H1 (cell line): ENCODE results near the gene LYPD6. TPM values are rescaled to one million over a fixed set of nuclear protein-coding genes. Genes with fewer than 3 reads are reported as not detected.

Source experiments
- CTCF ChIA-PET: fragments of 300-600 bp; sonication (Branson Sonifier 250); formaldehyde crosslinking; loops from one replicate; lab custom pipeline; 2021; ENCODE audit not compliant: partially characterized antibody; lab: Charles Lee
- POLR2A ChIA-PET: fragments of 300-600 bp; sonication (Branson Sonifier 250); formaldehyde crosslinking; loops from one replicate; lab custom pipeline; 2021; ENCODE audit warnings: inconsistent platforms; ENCODE audit not compliant: partially characterized antibody; lab: Charles Lee
- DNase-seq, 2 experiments: peaks; one replicate each; pipeline versions ENCODE4 v3.0.0 to v3.0.0-alpha.2; 2010 to 2022; ENCODE audit warnings: low spot score in 2 of 2, low read depth in 1 of 2, mixed read lengths in 1 of 2
- FAIRE-seq: peaks from 2 replicates; lab custom pipeline; 2011; peaks lifted over from hg19 to GRCh38; lab: Jason Lieb, UNC
- H2AFZ ChIP-seq: 2 replicates; pipeline ENCODE4 v1.8.1; 2012; ENCODE audit warnings: low read length, inconsistent platforms
- H2AK5ac ChIP-seq: 2 replicates; pipeline ENCODE4 v1.6.1; 2013; ENCODE audit warnings: low read depth, low read length
- H2BK120ac ChIP-seq: replicated peaks from 2 replicates; pipeline ENCODE3; 2013; ENCODE audit warnings: low read depth, low read length, inconsistent platforms
- H2BK12ac ChIP-seq: 2 replicates; pipeline ENCODE4 v1.6.1; 2013; ENCODE audit warnings: low read depth, low read length
- H2BK15ac ChIP-seq: 2 replicates; pipeline ENCODE4 v1.6.1; 2013; ENCODE audit warnings: low read length
- H2BK20ac ChIP-seq: 2 replicates; pipeline ENCODE4 v1.6.1; 2013; ENCODE audit warnings: low read length
- H2BK5ac ChIP-seq: 2 replicates; pipeline ENCODE4 v1.6.1; 2013; ENCODE audit warnings: low read depth, low read length
- H3K14ac ChIP-seq: 2 replicates; pipeline ENCODE4 v1.6.1; 2013; ENCODE audit warnings: inconsistent platforms; ENCODE audit not compliant: insufficient read length
- H3K18ac ChIP-seq: 2 replicates; pipeline ENCODE4 v1.6.1; 2013; ENCODE audit warnings: low read length; ENCODE audit errors: extremely low read depth
- H3K23ac ChIP-seq: 2 replicates; pipeline ENCODE4 v1.6.1; 2013; ENCODE audit warnings: inconsistent platforms; ENCODE audit not compliant: insufficient read length
- H3K23me2 ChIP-seq: 2 replicates; pipeline ENCODE4 v1.6.1; 2013; ENCODE audit warnings: low read depth, low read length
- H3K27ac ChIP-seq: 2 replicates; pipeline ENCODE4 v1.6.1; 2011; ENCODE audit warnings: low read depth, low read length, inconsistent platforms
- H3K27me3 ChIP-seq, 4 experiments: replicated peaks in 1 of 4; 1 replicate in 1 of 4; 2 replicates in 3 of 4; pipeline versions ENCODE4 v1.6.1 to v1.8.1; 2011 to 2013; ENCODE audit warnings: low read length in 3 of 4, mild to moderate bottlenecking in 3 of 4, inconsistent platforms in 2 of 4, mixed read lengths in 2 of 4, moderate library complexity in 1 of 4; ENCODE audit not compliant: control insufficient read depth in 3 of 4, insufficient read depth in 3 of 4; ENCODE audit errors: extremely low read depth in 1 of 4
- H3K36me3 ChIP-seq, 4 experiments: 2 replicates each; pipeline versions ENCODE4 v1.6.1 to v1.8.1; 2011 to 2013; ENCODE audit warnings: mild to moderate bottlenecking in 4 of 4, low read length in 3 of 4, moderate library complexity in 2 of 4, control low read depth in 1 of 4, inconsistent platforms in 1 of 4; ENCODE audit not compliant: insufficient read depth in 4 of 4, control insufficient read depth in 2 of 4
- H3K4ac ChIP-seq: replicated peaks from 2 replicates; pipeline ENCODE3; 2013; ENCODE audit warnings: low read length, low read depth, mixed read lengths, inconsistent platforms; ENCODE audit not compliant: insufficient read length
- H3K4me1 ChIP-seq, 4 experiments: replicated peaks in 1 of 4; 1 replicate in 1 of 4; 2 replicates in 3 of 4; pipeline versions ENCODE4 v1.6.1 to v1.8.1; 2011 to 2013; ENCODE audit warnings: low read length in 3 of 4, inconsistent platforms in 2 of 4, mixed read lengths in 1 of 4; ENCODE audit not compliant: insufficient read depth in 4 of 4, control insufficient read depth in 3 of 4
- H3K4me2 ChIP-seq, 2 experiments: 2 replicates each; pipeline versions ENCODE4 v1.6.1 to v1.8.1; 2011 to 2013; ENCODE audit warnings: low read depth in 2 of 2, low read length in 2 of 2, control low read depth in 1 of 2, inconsistent platforms in 1 of 2, mild to moderate bottlenecking in 1 of 2; ENCODE audit not compliant: insufficient read depth in 1 of 2
- H3K4me3 ChIP-seq, 4 experiments: fragments of 200-600, 300-600 bp in 1 of 4; sonication (generic), shearing (Covaris generic), sonication (Bioruptor Twin) in 1 of 4; 2 replicates each; pipeline versions ENCODE4 v1.5.1 to v1.8.1; 2011 to 2016; ENCODE audit warnings: low read length in 4 of 4, low read depth in 3 of 4, control low read depth in 2 of 4, inconsistent platforms in 2 of 4, mild to moderate bottlenecking in 2 of 4, mixed read lengths in 1 of 4, moderate library complexity in 1 of 4; ENCODE audit not compliant: insufficient read depth in 2 of 4; ENCODE audit errors: extremely low read depth in 1 of 4
- H3K56ac ChIP-seq: replicated peaks from 2 replicates; pipeline ENCODE3; 2013; ENCODE audit warnings: low read depth, mild to moderate bottlenecking, mixed read lengths, low read length, inconsistent platforms; ENCODE audit not compliant: insufficient read length
- H3K79me1 ChIP-seq: 2 replicates; pipeline ENCODE4 v1.6.1; 2013; ENCODE audit warnings: low read depth, low read length, control low read depth
- H3K79me2 ChIP-seq, 2 experiments: 2 replicates each; pipeline versions ENCODE4 v1.6.1 to v1.8.1; 2012 to 2013; ENCODE audit warnings: low read length in 2 of 2, mild to moderate bottlenecking in 2 of 2, inconsistent platforms in 1 of 2; ENCODE audit not compliant: insufficient read depth in 2 of 2, control insufficient read depth in 1 of 2
- H3K9ac ChIP-seq, 4 experiments: replicated peaks in 1 of 4; 1 replicate in 1 of 4; 2 replicates in 3 of 4; pipeline versions ENCODE4 v1.6.1 to v1.8.1; 2011 to 2013; ENCODE audit warnings: low read depth in 3 of 4, low read length in 3 of 4, control low read depth in 2 of 4, mild to moderate bottlenecking in 2 of 4, moderate library complexity in 2 of 4, inconsistent platforms in 1 of 4; ENCODE audit errors: extremely low read depth in 1 of 4
- H3K9me3 ChIP-seq, 2 experiments: 2 replicates each; pipeline versions ENCODE4 v1.6.1 to v1.8.1; 2012 to 2013; ENCODE audit warnings: mild to moderate bottlenecking in 2 of 2, moderate library complexity in 2 of 2, control low read depth in 1 of 2, inconsistent platforms in 1 of 2, low read depth in 1 of 2, low read length in 1 of 2, mixed read lengths in 1 of 2; ENCODE audit not compliant: insufficient read depth in 2 of 2
- H4K20me1 ChIP-seq, 2 experiments: replicated peaks in 1 of 2; 2 replicates each; pipeline versions ENCODE3 to v1.8.1; 2011 to 2013; ENCODE audit warnings: inconsistent platforms in 2 of 2, low read length in 2 of 2, mild to moderate bottlenecking in 1 of 2; ENCODE audit not compliant: insufficient read depth in 2 of 2, control insufficient read depth in 1 of 2
- H4K5ac ChIP-seq: 2 replicates; pipeline ENCODE4 v1.6.1; 2013; ENCODE audit warnings: low read length, low read depth, mixed read lengths, inconsistent platforms; ENCODE audit not compliant: insufficient read length
- H4K8ac ChIP-seq: 2 replicates; pipeline ENCODE4 v1.8.0; 2013; ENCODE audit warnings: mild to moderate bottlenecking, moderate library complexity, low read length, inconsistent platforms; ENCODE audit not compliant: insufficient read depth; ENCODE audit errors: extremely low read depth
- H4K91ac ChIP-seq: replicated peaks from 2 replicates; pipeline ENCODE3; 2013; ENCODE audit warnings: low read length, mixed read lengths, inconsistent platforms; ENCODE audit not compliant: insufficient read length
- CHD2 ChIP-seq: IDR thresholded peaks from 2 replicates; pipeline ENCODE4 v1.6.1; 2012; ENCODE audit warnings: low read length, improper control_type of control experiment
- RXRA ChIP-seq: IDR thresholded peaks from 2 replicates; pipeline ENCODE4 v1.6.1; 2011; ENCODE audit warnings: low read depth, mild to moderate bottlenecking, low read length, moderate library complexity; ENCODE audit not compliant: insufficient read depth
- SIX5 ChIP-seq: IDR thresholded peaks from 2 replicates; pipeline ENCODE4 v1.6.1; 2011; ENCODE audit warnings: mild to moderate bottlenecking, low read depth, low read length
- TAF7 ChIP-seq: optimal IDR thresholded peaks from 2 replicates; pipeline ENCODE3; 2011; ENCODE audit warnings: low read depth, mild to moderate bottlenecking, inconsistent platforms, low read length, moderate library complexity, borderline replicate concordance
- WGBS, 2 experiments: shearing (Covaris generic) in 1 of 2; methylation state at CpG; one replicate each; pipeline versions ENCODE4 v1.1.6 to v1.1.7; 2013 to 2015; ENCODE audit warnings: low lambda C conversion rate in 2 of 2, mixed read lengths in 2 of 2, inconsistent platforms in 1 of 2, low coverage in 1 of 2, missing lambda C conversion rate in 1 of 2; ENCODE audit not compliant: insufficient replicate concordance in 2 of 2, insufficient coverage in 1 of 2, insufficient read length in 1 of 2; ENCODE audit errors: extremely low coverage in 1 of 2, missing lambda C conversion rate in 1 of 2; 5-methylcytosine and 5-hydroxymethylcytosine counted together
- polyA plus RNA-seq, 7 experiments: library from polyadenylated mRNA; depleted of rRNA in 3 of 7; stranded (reverse) in 5 of 7; unstranded in 2 of 7; fragments of >200 nt in 5 of 7; fragments of 200-250 nt in 2 of 7; gene quantifications; 1 replicate in 5 of 7; 2 replicates in 1 of 7; 4 replicates in 1 of 7; pipeline versions ENCODE4 v1.2.1 to v1.2.3, GENCODE V29; 2011 to 2013; ENCODE audit warnings: missing spikeins in 2 of 7, mixed read lengths in 2 of 7
- total RNA-seq: library from RNA; stranded (reverse); fragmentation: NEBNext Ultra II Directional; extraction: Animal tissue kit (Norgen Biotek cat#: 25700); gene quantifications from 2 replicates; pipeline ENCODE4 v1.2.1, GENCODE V29; 2021

LYPD6 gene
- total and polyA plus RNA-seq, 2 of the 8 experiments (the other 6 are each of a cell fraction or from before 2014, with no cell fraction given) = 5.6 to 8.9 TPM

- Histone ChIP-seq H4K20me1 (no peaks in the 10 kb centered on the region), H3K14ac (no peak overlapping the region), H4K91ac (no peak overlapping the region), H3K9me3 (no peaks in the 10 kb centered on the region), H2BK5ac (no peak overlapping the region), H2BK120ac (no peak overlapping the region), H3K4me1 (peaks cover 0 to 7% (median 3%) of the 10 kb centered on the region in 4 experiments; a peak in 4 of 7 replicates), H3K4me2 (no peak overlapping the region), H2BK20ac (no peak overlapping the region), H3K9ac (no peak overlapping the region), H3K36me3 (no peaks in the 10 kb centered on the region), H2BK15ac (no peak overlapping the region), H3K79me2 (no peaks in the 10 kb centered on the region), H3K79me1 (no peaks in the 10 kb centered on the region), H3K18ac (no peak overlapping the region), H3K27me3 (no peaks in the 10 kb centered on the region), H2AK5ac (no peak overlapping the region), H3K56ac (no peak overlapping the region), H3K23ac (no peak overlapping the region), H2AFZ (no peak overlapping the region), H4K5ac (no peak overlapping the region), H2BK12ac (no peak overlapping the region), H4K8ac (no peak overlapping the region), H3K23me2 (no peaks in the 10 kb centered on the region), H3K4me3 (no peak overlapping the region), H3K27ac (no peak overlapping the region), H3K4ac (no peak overlapping the region)
- TF ChIP-seq CHD2 (no peak), TAF7 (no peak), SIX5 (no peak), RXRA (no peak)
- DNase-seq (no peak), FAIRE-seq (no peak)
- WGBS, 2 experiments = 85% methylated on average over 5 of the region's 5 CpGs; no CpG with 5 or more reads in 1 of the 2 experiments
- POLR2A ChIA-PET = no interaction called here
- CTCF ChIA-PET = interaction anchor here (1.0 to 1.6 kb wide), 2 partner anchors 37 kb away, joined by 4 to 5 read pairs; no protein-coding TSS in a partner anchor
Measured at GRCh38 chr2:149492923-149493322, 162.5 kb downstream of the LYPD6 start.
